ENCODE measurements around the gene OR5K3.

Gene OR5K3

GRCh38 chr3:98434412-98434811 lies 43.9 kb downstream of the OR5K3 start:
- no peak for DNase-seq

- DNase-seq = no peak
Measured at GRCh38 chr3:98440283-98440682, 49.8 kb downstream of the OR5K3 start.
